HuH-7 (cell line): ENCODE data around the gene SELENOW.
"Not testable (repeated sequence)": the region's sequence is repeated elsewhere in the genome, so short reads cannot be mapped to it uniquely, and the experiment has no call there.

Experiments
- DNase-seq: peaks from one replicate; pipeline ENCODE4 v3.0.0; 2011; ENCODE audit warnings: low spot score

Gene SELENOW

DNA sequence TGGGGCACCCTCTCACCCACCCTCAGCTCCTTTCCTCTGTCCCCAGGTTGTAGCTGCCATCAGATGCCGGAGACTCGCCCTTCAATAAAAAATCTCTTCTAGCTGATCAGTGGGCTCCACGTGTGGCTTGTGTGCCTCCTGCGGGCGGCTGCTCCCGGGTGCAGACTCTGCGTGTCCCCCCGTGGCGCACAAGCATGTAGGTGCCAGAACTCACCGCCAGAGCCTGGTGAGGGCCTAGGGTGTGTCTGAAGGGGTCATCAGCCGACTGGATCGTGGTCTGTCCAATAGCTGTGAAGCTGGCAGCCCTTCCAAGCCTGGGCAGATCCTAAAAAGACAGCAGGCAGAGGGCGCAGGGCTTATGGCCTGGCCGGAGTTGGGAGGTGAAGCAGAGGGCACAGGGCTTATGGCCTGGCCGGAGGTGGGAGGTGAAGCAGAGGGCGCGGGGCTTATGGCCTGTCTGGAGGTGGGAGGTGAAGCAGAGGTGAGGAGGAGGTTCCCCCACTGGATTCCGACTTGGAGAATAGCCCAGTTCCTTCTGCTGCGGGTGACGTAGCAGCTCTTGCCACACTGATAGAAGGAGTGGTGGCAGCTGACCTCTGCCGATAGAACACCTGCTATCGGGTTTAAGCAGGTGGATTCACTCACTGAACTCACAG lies 21.4 kb upstream of the SELENOW start:
- no peak for DNase-seq

DNA sequence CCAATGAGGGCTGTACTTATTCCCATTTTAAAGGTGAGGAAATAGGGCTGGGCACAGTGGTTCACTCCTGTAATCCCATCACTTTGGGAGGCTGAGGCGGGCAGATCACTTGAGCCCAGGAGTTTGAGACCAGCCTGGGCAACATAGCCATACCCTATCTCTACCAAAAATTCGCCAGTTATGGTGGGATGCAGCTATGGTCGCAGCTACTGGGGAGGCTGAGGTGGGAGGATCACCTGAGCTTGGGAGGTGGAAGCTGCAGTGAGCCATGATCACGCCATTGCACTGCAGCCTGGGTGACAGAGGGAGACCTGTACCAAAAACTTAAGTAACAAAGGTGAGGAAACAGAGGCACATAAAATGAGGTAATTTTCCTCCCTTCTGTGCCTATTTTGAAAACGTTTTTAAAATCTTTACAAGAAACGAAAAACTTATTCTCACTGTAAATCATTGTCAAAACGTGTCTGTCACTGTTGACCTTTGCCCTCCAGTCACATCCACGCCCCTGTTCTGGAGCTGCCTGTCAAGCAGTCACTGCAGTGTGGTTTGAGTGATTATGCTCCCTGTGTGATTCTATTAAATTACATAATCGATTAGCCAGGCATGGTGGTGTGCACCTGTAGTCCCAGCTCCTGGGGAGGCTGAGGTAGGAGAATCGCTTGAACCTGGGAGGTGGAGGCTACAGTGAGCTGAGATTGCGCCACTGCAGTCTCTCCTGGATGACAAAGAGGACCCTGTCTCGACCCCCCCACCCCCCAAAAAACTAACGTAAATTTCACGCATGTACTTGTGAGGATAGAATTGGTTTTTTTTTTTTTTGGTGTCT lies 20.7 kb upstream of the SELENOW start:
- peak; percentile 56 for DNase-seq

DNA sequence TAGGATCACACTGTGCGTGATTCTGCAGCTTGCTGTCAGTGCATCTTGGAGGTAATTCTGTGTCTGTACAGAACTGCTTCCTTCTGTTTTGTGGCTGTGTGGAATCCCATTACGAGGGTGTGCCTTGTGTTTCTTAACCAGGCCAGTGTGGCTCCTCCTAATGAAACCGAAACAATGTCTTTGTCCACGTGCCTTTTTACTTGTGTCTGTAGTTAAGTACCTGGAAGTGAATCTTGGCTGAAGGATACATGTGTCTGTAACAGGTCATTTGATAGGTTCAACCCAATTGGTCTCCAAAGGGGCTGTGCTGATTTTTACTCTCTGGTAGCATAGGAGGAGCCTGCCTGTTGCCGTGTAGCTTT lies 20.1 kb upstream of the SELENOW start:
- DNase-seq: no peak

DNA sequence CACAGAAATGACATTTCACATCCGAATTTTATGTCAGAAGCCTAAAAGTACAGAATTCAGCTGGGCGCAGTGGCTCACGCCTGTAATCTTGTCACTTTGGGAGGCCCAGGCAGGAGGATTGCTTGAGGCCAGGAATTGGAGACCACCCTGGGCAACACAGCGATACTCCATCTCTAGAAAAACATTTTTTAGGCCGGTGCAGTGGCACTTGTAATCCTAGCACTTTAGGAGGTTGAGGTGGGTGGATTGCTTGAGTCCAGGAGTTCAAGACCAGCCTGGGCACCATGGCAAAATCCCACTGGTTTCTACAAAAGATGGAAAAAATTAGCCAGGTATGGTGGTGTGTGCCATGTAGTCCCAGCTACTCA lies 17.9 kb upstream of the SELENOW start:
- no peak for DNase-seq

- no peak for DNase-seq
Observed at GRCh38 chr19:47761566-47761965, 16.9 kb upstream of the SELENOW start.

DNA sequence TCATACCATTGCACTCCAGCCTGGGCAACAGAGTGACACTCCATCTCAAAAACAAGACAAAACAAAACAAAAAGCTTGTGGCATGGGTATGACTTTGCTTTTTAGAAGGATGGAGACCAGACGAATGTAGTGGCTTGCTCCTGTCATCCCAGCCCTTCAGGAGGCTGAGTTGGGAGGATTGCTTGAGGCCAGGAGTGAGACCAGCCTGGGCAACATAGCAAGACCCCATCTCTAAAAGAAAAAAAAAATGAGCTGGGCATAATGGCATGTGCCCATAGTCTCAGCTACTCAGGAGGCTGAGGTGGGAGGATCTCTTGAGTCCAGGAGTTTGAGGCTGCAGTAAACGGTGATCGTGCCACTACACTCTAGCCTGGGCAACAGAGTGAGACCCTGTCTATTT lies 16.4 kb upstream of the SELENOW start:
- no peak for DNase-seq

GRCh38 chr19:47762615-47763308 lies 15.7 kb upstream of the SELENOW start:
- DNase-seq: no peak

GRCh38 chr19:47764705-47765104 lies 13.8 kb upstream of the SELENOW start:
- not testable (repeated sequence) for DNase-seq

GRCh38 chr19:47765523-47766358 lies 12.8 kb upstream of the SELENOW start:
- peak; percentile 70 for DNase-seq

DNA sequence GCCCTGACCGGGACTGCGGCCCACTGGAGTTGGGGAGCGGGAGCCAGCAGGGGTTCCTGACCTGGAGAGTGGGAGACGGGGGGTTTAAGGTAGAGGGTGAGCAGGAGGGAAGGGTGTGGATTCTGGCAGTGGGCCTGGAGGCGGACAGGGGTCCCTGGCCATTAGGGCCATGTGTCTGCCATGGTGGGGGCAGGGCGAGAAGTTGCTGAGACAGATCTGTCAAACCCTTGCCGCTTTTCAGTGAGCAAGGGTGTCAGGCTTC lies 12.2 kb upstream of the SELENOW start:
- DNase-seq: no peak

GRCh38 chr19:47766670-47767069 lies 11.8 kb upstream of the SELENOW start:
- no peak for DNase-seq

GRCh38 chr19:47767349-47767748 lies 11.2 kb upstream of the SELENOW start:
- no peak for DNase-seq

DNA sequence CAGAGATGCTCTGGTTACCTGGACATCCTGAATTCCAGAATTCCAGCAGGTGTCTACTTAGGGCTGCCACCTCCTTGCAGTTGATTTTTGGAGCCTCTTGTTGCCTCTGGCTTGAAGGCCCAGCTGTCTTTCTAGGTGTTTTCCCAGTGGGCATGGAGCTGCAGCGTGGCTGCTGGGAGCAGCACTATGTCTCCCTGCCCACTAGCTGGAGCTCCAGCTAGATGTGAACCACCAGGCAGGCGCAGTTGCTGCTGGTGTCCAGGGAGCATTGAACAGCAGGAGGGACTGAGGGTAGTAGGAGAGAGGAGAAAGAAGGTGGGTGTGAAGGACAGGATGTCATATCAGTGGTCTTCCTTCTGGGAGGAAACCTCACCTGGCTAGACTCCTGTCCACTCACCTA lies 9.9 kb upstream of the SELENOW start:
- no peak for DNase-seq

DNA sequence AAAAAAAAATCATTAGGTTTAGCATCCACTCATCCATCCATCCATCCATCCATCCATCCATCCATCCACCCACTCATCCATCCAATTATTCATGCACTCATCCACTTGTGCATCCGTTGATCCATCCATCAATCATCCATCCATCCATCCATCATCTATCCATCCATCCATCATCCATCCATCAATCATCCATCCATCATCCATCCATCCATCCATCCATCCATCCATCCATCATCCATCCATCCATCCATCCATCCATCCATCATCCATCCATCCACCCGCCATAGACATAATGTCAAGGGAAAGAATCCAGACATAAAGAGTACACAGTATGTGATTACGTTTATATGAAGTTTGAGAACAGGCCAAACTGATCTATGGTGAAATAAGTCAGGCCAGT lies 9.0 kb upstream of the SELENOW start:
- no peak for DNase-seq

GRCh38 chr19:47771291-47771690 lies 7.2 kb upstream of the SELENOW start:
- not testable (repeated sequence) for DNase-seq

- no peak for DNase-seq
Observed at GRCh38 chr19:47776568-47776967, 1.9 kb upstream of the SELENOW start.

GRCh38 chr19:47777245-47778048 lies 1.1 kb upstream of the SELENOW start:
- DNase-seq: not testable (repeated sequence)

- no peak for DNase-seq
Observed at GRCh38 chr19:47778954-47779351, 450 bp downstream of the SELENOW start.

GRCh38 chr19:47779524-47780214 lies 1.2 kb downstream of the SELENOW start:
- no peak for DNase-seq

DNA sequence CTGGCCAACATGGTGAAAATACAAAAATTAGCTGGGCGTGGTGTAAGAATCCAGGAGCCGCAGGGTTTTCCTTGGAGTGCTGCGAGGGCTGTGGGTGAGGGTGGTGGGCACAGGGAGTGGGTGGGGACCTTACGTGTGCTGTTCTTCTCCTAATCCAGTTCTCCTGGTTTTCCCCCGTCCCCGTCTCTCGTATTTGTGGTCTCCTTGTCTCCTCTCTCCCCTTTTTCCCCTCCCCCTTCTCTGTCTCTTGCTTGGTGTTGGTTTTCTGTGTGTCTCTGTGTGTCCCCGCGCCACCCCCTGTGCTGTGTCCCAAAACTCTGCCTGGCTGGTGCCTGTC lies 1.7 kb downstream of the SELENOW start:
- no peak for DNase-seq

DNA sequence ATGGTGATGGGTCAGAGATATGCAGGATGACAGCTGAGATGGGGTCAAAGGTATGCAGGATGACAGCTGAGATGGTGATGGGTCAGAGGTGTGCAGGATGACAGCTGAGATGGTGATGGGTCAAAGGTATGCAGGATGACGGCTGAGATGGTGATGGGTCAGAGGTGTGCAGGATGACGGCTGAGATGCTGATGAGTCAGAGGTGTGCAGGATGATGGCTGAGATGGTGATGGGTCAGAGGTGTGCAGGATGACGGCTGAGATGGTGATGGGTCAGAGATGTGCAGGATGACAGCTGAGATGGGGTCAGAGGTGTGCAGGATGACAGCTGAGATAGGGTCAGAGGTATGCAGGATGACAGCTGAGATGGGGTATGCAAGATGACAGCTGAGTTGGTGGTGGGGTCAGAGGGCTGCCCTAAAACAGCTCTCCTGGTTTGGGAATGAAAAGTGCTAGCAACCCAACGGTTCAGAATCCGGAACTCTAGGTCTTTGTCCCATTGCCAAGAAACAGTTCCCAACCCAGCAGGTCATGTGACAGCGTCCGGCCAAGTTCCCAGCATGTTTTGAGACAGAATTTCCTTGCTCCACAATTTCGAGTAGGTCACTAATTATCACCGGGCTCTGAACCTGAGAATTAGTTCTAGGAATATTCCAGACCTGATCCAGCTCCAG lies 3.2 kb downstream of the SELENOW start:
- no peak for DNase-seq
